ENCODE results near the gene SYT17.

SYT17 gene

GRCh38 chr16:19225651-19226050 lies 57.6 kb downstream of the SYT17 start:
- Histone ChIP-seq H3K36me3 (peaks cover 0 to 81% (median 0%) of the 10 kb centered on the region in 11 experiments; a peak in 9 of 22 replicates), H3K27ac (no peak overlapping the region), H3K4me2 (peak overlapping the region in 1 of 11 experiments; percentile 5; a peak in 1 of 22 replicates), H3K4me3 (no peak overlapping the region), H3K9ac (no peak overlapping the region), H3K27me3 (no peaks in the 10 kb centered on the region), H3K4me1 (peaks cover 0 to 28% (median 0%) of the 10 kb centered on the region in 10 experiments; a peak in 3 of 20 replicates), H4K20me1 (no peaks in the 10 kb centered on the region), H3K9me3 (replicated peaks in 1 of 11) (peaks cover 6 to 38% (median 13%) of the 10 kb centered on the region in 11 experiments; a peak in 21 of 22 replicates)
- TF ChIP-seq Cebpa-rat (IDR thresholded peaks at IDR 0.05): no peak

GRCh38 chr16:19227643-19228042 lies 59.6 kb downstream of the SYT17 start:
- peaks cover 0 to 28% (median 0%) of the 10 kb centered on the region in 10 experiments; a peak in 3 of 20 replicates for H3K4me1 ChIP-seq
- H3K9ac ChIP-seq: no peak overlapping the region
- H3K9me3 ChIP-seq (replicated peaks in 1 of 11): peaks cover 6 to 36% (median 13%) of the 10 kb centered on the region in 11 experiments; a peak in 21 of 22 replicates
- peaks cover 0 to 83% (median 0%) of the 10 kb centered on the region in 11 experiments; a peak in 9 of 22 replicates for H3K36me3 ChIP-seq
- no peaks in the 10 kb centered on the region for H4K20me1 ChIP-seq
- H3K4me3 ChIP-seq: no peak overlapping the region
- peak overlapping the region in 2 of 11 experiments; percentile 12 to 28; a peak in 2 of 22 replicates for H3K4me2 ChIP-seq
- no peak for TF ChIP-seq Cebpa-rat (IDR thresholded peaks at IDR 0.05)
- H3K27me3 ChIP-seq: no peaks in the 10 kb centered on the region
- no peak overlapping the region for H3K27ac ChIP-seq

- Histone ChIP-seq H3K4me1 (peaks cover 0 to 28% (median 0%) of the 10 kb centered on the region in 10 experiments; a peak in 3 of 20 replicates), H3K9me3 (replicated peaks in 1 of 11) (peaks cover 6 to 33% (median 13%) of the 10 kb centered on the region in 11 experiments; a peak in 21 of 22 replicates), H3K4me3 (no peak overlapping the region), H3K36me3 (peaks cover 0 to 79% (median 0%) of the 10 kb centered on the region in 11 experiments; a peak in 9 of 22 replicates), H3K9ac (no peak overlapping the region), H3K4me2 (no peak overlapping the region), H4K20me1 (no peaks in the 10 kb centered on the region), H3K27me3 (no peaks in the 10 kb centered on the region), H3K27ac (no peak overlapping the region)
- no peak for TF ChIP-seq Cebpa-rat (IDR thresholded peaks at IDR 0.05)
Measured at GRCh38 chr16:19228052-19228451, 60.0 kb downstream of the SYT17 start.

- Histone ChIP-seq H3K9me3 (replicated peaks in 1 of 11) (peaks cover 6 to 32% (median 13%) of the 10 kb centered on the region in 11 experiments; a peak in 21 of 22 replicates), H4K20me1 (no peaks in the 10 kb centered on the region), H3K4me2 (no peak overlapping the region), H3K27me3 (no peaks in the 10 kb centered on the region), H3K9ac (no peak overlapping the region), H3K36me3 (peaks cover 0 to 74% (median 0%) of the 10 kb centered on the region in 11 experiments; a peak in 9 of 22 replicates), H3K4me3 (no peak overlapping the region), H3K4me1 (peaks cover 0 to 25% (median 0%) of the 10 kb centered on the region in 10 experiments; a peak in 3 of 20 replicates), H3K27ac (no peak overlapping the region)
- TF ChIP-seq Cebpa-rat (IDR thresholded peaks at IDR 0.05): no peak
Measured at GRCh38 chr16:19228575-19228974, 60.5 kb downstream of the SYT17 start.

DNA sequence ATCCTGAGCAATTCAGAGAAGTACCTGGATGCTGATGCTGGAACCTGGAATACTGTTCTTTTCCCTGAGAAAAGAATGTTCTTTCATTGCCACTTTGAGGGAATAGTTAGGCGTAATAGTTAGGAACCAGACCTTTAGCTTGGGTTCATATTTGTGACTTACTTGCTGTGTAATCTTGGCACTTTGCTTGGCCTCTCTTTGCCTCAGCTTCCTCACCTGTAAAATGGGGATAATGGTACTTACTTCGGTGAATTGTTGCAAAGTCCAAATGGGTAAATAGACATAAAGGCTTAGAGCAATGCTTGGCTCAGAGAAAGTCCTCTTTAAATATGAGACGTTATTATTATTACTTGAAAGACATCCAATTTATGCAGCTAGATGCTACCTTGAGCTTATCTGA lies 62.5 kb downstream of the SYT17 start:
- Histone ChIP-seq H3K4me3 (no peak overlapping the region), H3K9ac (no peak overlapping the region), H3K4me1 (peaks cover 0 to 18% (median 0%) of the 10 kb centered on the region in 10 experiments; a peak in 3 of 20 replicates), H3K27me3 (no peaks in the 10 kb centered on the region), H4K20me1 (no peaks in the 10 kb centered on the region), H3K27ac (no peak overlapping the region), H3K9me3 (replicated peaks in 1 of 11) (peaks cover 14 to 30% (median 23%) of the 10 kb centered on the region in 11 experiments), H3K36me3 (peaks cover 0 to 74% (median 0%) of the 10 kb centered on the region in 11 experiments; a peak in 9 of 22 replicates), H3K4me2 (no peak overlapping the region)
- TF ChIP-seq Cebpa-rat (IDR thresholded peaks at IDR 0.05): no peak

DNA sequence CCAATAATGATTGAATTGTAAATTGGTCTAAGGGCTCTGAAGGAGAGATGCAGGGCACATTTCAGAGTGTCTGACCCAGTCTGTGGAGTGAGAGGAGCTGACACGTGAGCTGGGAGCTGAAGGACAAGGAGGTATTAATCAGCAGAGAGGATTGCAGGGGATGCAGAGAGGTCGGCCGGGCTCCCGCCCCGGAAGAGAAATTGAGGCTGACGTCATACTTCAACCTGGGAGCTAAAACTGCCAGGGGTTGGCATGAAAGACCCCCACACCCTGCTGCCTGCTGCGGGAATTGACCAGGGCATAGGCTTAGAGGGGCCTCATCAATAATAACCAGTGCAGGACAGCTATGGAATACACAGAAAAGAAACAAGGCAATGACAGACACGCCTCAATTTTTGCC lies 63.8 kb downstream of the SYT17 start:
- no peak overlapping the region for H3K27ac ChIP-seq
- H3K36me3 ChIP-seq: peaks cover 0 to 74% (median 0%) of the 10 kb centered on the region in 11 experiments; a peak in 7 of 22 replicates
- no peak overlapping the region for H3K4me3 ChIP-seq
- H4K20me1 ChIP-seq: no peaks in the 10 kb centered on the region
- H3K27me3 ChIP-seq: no peaks in the 10 kb centered on the region
- peaks cover 25 to 36% (median 31%) of the 10 kb centered on the region in 11 experiments for H3K9me3 ChIP-seq (replicated peaks in 1 of 11)
- H3K9ac ChIP-seq: no peak overlapping the region
- no peak for TF ChIP-seq Cebpa-rat (IDR thresholded peaks at IDR 0.05)
- H3K4me1 ChIP-seq: peaks cover 0 to 7% (median 0%) of the 10 kb centered on the region in 10 experiments; a peak in 3 of 20 replicates
- H3K4me2 ChIP-seq: no peak overlapping the region

DNA sequence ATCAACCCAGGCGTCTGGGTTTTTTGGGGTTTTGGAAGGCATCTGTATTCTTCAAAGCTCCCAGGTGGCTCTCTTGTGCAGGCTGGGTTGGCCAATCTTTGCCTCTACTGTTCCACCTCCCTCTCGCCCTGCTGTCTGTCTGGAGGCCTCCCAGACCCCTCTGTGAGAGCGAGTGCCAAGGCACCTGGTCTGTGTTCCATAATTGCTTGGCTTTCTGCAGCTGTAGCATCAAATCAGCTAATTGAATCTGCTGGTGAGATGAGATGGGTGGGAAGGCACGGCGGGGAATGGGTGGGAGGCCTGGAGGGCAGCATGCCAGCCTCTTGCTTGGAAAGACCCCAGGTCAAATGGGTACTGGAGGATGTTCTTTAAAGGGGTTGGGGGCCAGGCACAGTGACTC lies 64.9 kb downstream of the SYT17 start:
- Histone ChIP-seq H3K9me3 (replicated peaks in 1 of 11) (peaks cover 36 to 47% (median 42%) of the 10 kb centered on the region in 11 experiments), H3K4me3 (no peak overlapping the region), H3K36me3 (peaks cover 0 to 76% (median 3%) of the 10 kb centered on the region in 11 experiments; a peak in 7 of 22 replicates), H3K4me2 (no peak overlapping the region), H3K27me3 (no peaks in the 10 kb centered on the region), H3K27ac (no peak overlapping the region), H3K9ac (no peak overlapping the region), H3K4me1 (no peaks in the 10 kb centered on the region), H4K20me1 (no peaks in the 10 kb centered on the region)
- TF ChIP-seq Cebpa-rat (IDR thresholded peaks at IDR 0.05): no peak

DNA sequence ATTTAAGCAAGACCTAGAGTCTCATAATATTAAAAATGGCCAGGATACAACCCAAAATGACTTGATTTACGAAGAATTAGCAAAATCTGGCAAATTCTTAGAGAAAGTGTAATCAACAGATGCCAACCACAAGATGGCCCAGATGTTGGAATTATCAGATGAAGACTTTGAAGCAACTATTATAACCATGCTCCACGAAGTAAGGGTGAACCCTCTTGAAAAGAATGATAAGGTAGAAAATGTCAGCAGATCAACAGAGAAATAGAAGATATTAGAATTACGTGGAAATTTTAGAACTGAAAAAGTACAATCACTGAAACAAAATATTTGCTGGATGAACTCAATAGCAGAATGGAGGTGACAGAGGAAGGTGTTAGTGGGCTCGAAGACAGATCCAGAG lies 67.4 kb downstream of the SYT17 start:
- Histone ChIP-seq H3K4me3 (no peak overlapping the region), H3K4me1 (no peaks in the 10 kb centered on the region), H3K27ac (no peak overlapping the region), H4K20me1 (no peaks in the 10 kb centered on the region), H3K9me3 (replicated peaks in 1 of 11) (peaks cover 61 to 72% (median 67%) of the 10 kb centered on the region in 11 experiments), H3K9ac (no peak overlapping the region), H3K36me3 (peaks cover 0 to 69% (median 3%) of the 10 kb centered on the region in 11 experiments; a peak in 9 of 22 replicates), H3K27me3 (no peaks in the 10 kb centered on the region), H3K4me2 (no peak overlapping the region)
- no peak for TF ChIP-seq Cebpa-rat (IDR thresholded peaks at IDR 0.05)

- Histone ChIP-seq H3K4me2 (no peak overlapping the region), H4K20me1 (no peaks in the 10 kb centered on the region), H3K4me3 (no peak overlapping the region), H3K9ac (no peak overlapping the region), H3K9me3 (replicated peaks in 1 of 11) (peaks cover 64 to 76% (median 71%) of the 10 kb centered on the region in 11 experiments), H3K4me1 (no peaks in the 10 kb centered on the region), H3K27me3 (no peaks in the 10 kb centered on the region), H3K27ac (no peak overlapping the region), H3K36me3 (peaks cover 0 to 71% (median 3%) of the 10 kb centered on the region in 11 experiments; a peak in 9 of 22 replicates)
- TF ChIP-seq Cebpa-rat (IDR thresholded peaks at IDR 0.05): no peak
Measured at GRCh38 chr16:19235886-19236285, 67.8 kb downstream of the SYT17 start.
